HG02852 (cell line): ENCODE data around the gene TPP2.

Experiments
- ATAC-seq: cut with Tn5 transposase; IDR thresholded peaks from one replicate; pipeline ENCODE4 v1.9.1; 2021; ENCODE audit warnings: mild to moderate bottlenecking, moderate library complexity; ENCODE audit not compliant: unreplicated experiment

The TPP2 gene

GRCh38 chr13:102718746-102719145, 122.0 kb downstream of the TPP2 start:
- ATAC-seq: no peak

- no peak for ATAC-seq
Measured at GRCh38 chr13:102721800-102722231, 125.0 kb downstream of the TPP2 start.

DNA sequence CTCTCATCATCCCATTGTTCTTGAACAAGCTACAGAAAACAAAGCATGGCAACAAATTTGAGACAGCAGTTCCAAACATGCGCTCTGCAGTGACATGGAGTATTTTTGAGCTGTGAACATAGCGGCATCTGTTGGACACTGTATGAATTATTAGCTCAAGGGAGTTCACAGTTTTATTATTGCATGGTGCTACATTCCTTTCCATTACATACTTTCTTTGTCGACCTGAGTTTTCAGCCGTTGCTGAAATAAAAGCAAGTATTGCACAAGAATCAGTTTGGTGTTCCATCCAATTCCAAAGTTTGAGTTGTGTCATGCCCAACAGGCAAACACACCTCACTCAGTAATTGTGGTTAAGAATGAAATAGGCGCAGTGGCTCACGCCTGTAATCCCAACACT, 128.1 kb downstream of the TPP2 start:
- peak; percentile 63 for ATAC-seq

DNA sequence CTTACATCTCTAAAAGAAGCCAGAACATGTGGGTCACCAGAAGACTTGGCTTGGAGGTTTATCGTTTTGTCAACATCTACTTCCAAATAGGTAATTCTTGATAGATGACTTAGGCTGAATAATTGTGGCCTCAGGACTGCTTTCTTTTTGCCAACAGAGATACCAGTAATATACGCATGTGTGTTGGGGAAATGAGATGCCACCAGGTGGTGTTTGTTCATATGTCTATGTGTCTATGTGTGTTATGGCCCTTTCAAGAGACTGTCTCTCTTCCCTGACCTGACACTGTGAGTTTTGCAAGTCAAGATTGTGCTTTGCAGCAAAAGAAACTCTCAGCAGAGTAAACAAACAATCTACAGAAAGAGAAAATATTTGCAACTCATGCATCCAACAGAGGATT, 129.6 kb downstream of the TPP2 start:
- peak; percentile 50 for ATAC-seq
